GM12878 (cell line): ENCODE measurements around the gene ATP4B.

Experiments used
- EED ChIP-seq: sonication (generic); IDR thresholded peaks from 2 replicates; pipeline ENCODE4 v1.6.1; 2016; ENCODE audit warnings: antibody characterized with exemption, low read depth
- EP300 ChIP-seq, 2 experiments: fragments of 150-350 bp in 1 of 2; IDR thresholded peaks; 2 replicates each; pipeline ENCODE4 v1.6.1; 2011 to 2012; ENCODE audit warnings: low read depth in 2 of 2, low read length in 2 of 2, borderline replicate concordance in 1 of 2, improper control_type of control experiment in 1 of 2, inconsistent platforms in 1 of 2; ENCODE audit not compliant: control insufficient read depth in 1 of 2
- RELA ChIP-seq: fragments of 450-650 bp; IDR thresholded peaks from 2 replicates; pipeline ENCODE4 v1.8.0; 2014; ENCODE audit warnings: borderline replicate concordance; ENCODE audit not compliant: partially characterized antibody
- SREBF2 ChIP-seq: IDR thresholded peaks from 2 replicates; pipeline ENCODE4 v1.6.1; 2012; ENCODE audit warnings: mild to moderate bottlenecking, low read length
- TF ChIP-seq, protein P1 (sequence below), 3 experiments: IDR thresholded peaks in 2 of 3; conservative IDR thresholded peaks in 1 of 3; 2 replicates each; pipeline ENCODE4 v1.5.1; 2011; ENCODE audit warnings: low read depth in 3 of 3, low read length in 3 of 3, mild to moderate bottlenecking in 3 of 3, control low read depth in 2 of 3, moderate library complexity in 2 of 3, inconsistent platforms in 1 of 3, mixed read lengths in 1 of 3; ENCODE audit not compliant: control insufficient read depth in 2 of 3, insufficient read depth in 1 of 3; ENCODE audit errors: extremely low read depth in 1 of 3
- TF ChIP-seq, protein P2 (sequence below): fragments of 450-650 bp; IDR thresholded peaks from 2 replicates; pipeline ENCODE4 v1.6.1; 2014; ENCODE audit warnings: mild to moderate bottlenecking

GRCh38 chr13:113616991-113617749, 40.8 kb downstream of the ATP4B start:
- TF ChIP-seq, protein P1, sequence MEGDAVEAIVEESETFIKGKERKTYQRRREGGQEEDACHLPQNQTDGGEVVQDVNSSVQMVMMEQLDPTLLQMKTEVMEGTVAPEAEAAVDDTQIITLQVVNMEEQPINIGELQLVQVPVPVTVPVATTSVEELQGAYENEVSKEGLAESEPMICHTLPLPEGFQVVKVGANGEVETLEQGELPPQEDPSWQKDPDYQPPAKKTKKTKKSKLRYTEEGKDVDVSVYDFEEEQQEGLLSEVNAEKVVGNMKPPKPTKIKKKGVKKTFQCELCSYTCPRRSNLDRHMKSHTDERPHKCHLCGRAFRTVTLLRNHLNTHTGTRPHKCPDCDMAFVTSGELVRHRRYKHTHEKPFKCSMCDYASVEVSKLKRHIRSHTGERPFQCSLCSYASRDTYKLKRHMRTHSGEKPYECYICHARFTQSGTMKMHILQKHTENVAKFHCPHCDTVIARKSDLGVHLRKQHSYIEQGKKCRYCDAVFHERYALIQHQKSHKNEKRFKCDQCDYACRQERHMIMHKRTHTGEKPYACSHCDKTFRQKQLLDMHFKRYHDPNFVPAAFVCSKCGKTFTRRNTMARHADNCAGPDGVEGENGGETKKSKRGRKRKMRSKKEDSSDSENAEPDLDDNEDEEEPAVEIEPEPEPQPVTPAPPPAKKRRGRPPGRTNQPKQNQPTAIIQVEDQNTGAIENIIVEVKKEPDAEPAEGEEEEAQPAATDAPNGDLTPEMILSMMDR (IDR thresholded peaks at IDR 0.05 in 2 of 3, conservative IDR thresholded peaks at IDR 0.05 in 1 of 3; ENCODE audit: control insufficient read depth in 2 of 3, extremely low read depth in 1 of 3, insufficient read depth in 1 of 3, low read depth in 3 of 3, low read length in 3 of 3): no peak
- TF ChIP-seq, protein P2, sequence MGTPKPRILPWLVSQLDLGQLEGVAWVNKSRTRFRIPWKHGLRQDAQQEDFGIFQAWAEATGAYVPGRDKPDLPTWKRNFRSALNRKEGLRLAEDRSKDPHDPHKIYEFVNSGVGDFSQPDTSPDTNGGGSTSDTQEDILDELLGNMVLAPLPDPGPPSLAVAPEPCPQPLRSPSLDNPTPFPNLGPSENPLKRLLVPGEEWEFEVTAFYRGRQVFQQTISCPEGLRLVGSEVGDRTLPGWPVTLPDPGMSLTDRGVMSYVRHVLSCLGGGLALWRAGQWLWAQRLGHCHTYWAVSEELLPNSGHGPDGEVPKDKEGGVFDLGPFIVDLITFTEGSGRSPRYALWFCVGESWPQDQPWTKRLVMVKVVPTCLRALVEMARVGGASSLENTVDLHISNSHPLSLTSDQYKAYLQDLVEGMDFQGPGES: no peak
- no peak for TF ChIP-seq RELA
- TF ChIP-seq SREBF2: no peak
- TF ChIP-seq EED: no peak
- TF ChIP-seq EP300 (IDR thresholded peaks at IDR 0.05; ENCODE audit: borderline replicate concordance in 1 of 2, control insufficient read depth in 1 of 2, low read depth in 2 of 2, low read length in 2 of 2): no peak
